Activated CD4-positive, alpha-beta T cell treated with anti-CD3 and anti-CD28 coated beads, Interleukin-2, amount 50 U/mL, for 4 hours (primary cell): Measurements from ENCODE around the gene HAUS8.

ENCODE experiments used
- DNase-seq, 2 experiments: peaks; one replicate each; pipeline ENCODE4 v3.0.0-alpha.2; 2020

Gene HAUS8

GRCh38 chr19:17073869-17074633, 1.2 kb downstream of the HAUS8 start:
- no peak for DNase-seq

GRCh38 chr19:17070912-17071311, 4.3 kb downstream of the HAUS8 start:
- DNase-seq = no peak

GRCh38 chr19:17070421-17070820, 4.8 kb downstream of the HAUS8 start:
- no peak for DNase-seq

GRCh38 chr19:17069193-17069592, 6.1 kb downstream of the HAUS8 start:
- no peak for DNase-seq

- DNase-seq = no peak
Measured at GRCh38 chr19:17063428-17063827, 11.8 kb downstream of the HAUS8 start.

- no peak for DNase-seq
Measured at GRCh38 chr19:17061691-17062090, 13.6 kb downstream of the HAUS8 start.

GRCh38 chr19:17061205-17061604, 14.0 kb downstream of the HAUS8 start:
- DNase-seq = no peak

- DNase-seq = no peak
Measured at GRCh38 chr19:17060802-17061201, 14.4 kb downstream of the HAUS8 start.

GRCh38 chr19:17058236-17058635, 17.0 kb downstream of the HAUS8 start:
- DNase-seq = no peak

- no peak for DNase-seq
Measured at GRCh38 chr19:17055636-17056035, 19.6 kb downstream of the HAUS8 start.

- no peak for DNase-seq
Measured at GRCh38 chr19:17054746-17055145, 20.5 kb downstream of the HAUS8 start.

- no peak for DNase-seq
Measured at GRCh38 chr19:17052439-17052838, 22.8 kb downstream of the HAUS8 start.

- no peak for DNase-seq
Measured at GRCh38 chr19:17049711-17050280, 25.5 kb downstream of the HAUS8 start.

GRCh38 chr19:17048885-17049453, 26.3 kb downstream of the HAUS8 start:
- no peak for DNase-seq

GRCh38 chr19:17045907-17046502, 29.2 kb downstream of the HAUS8 start:
- DNase-seq = no peak

GRCh38 chr19:17043744-17044143, 31.5 kb downstream of the HAUS8 start:
- DNase-seq = no peak

GRCh38 chr19:17041976-17042375, 33.3 kb downstream of the HAUS8 start:
- DNase-seq = no peak

- DNase-seq = no peak
Measured at GRCh38 chr19:17037966-17038500, 37.2 kb downstream of the HAUS8 start.

- no peak for DNase-seq
Measured at GRCh38 chr19:17037184-17037583, 38.1 kb downstream of the HAUS8 start.

GRCh38 chr19:17036640-17037039, 38.6 kb downstream of the HAUS8 start:
- DNase-seq = no peak

GRCh38 chr19:17035842-17036424, 39.3 kb downstream of the HAUS8 start:
- DNase-seq = no peak

GRCh38 chr19:17031741-17032140, 43.5 kb downstream of the HAUS8 start:
- no peak for DNase-seq

- DNase-seq = no peak
Measured at GRCh38 chr19:17027535-17027975, 47.7 kb downstream of the HAUS8 start.
